Caco-2 (cell line): Measurements from ENCODE around the gene HSPG2. TPM values are rescaled to one million over a fixed set of nuclear protein-coding genes. Genes with fewer than 3 reads are reported as not detected.

Experiments
- BruUV-seq: library from RNA; stranded (reverse); fragments of 400-500 nt; replicated peaks from 2 replicates; lab custom pipeline; 2021; lab: Mats Ljungman, UMichigan
- CTCF ChIA-PET: fragments of 300-600 bp; sonication (Branson Sonifier 250); formaldehyde crosslinking; loops from one replicate; lab custom pipeline; 2022; ENCODE audit warnings: antibody characterized with exemption; lab: Charles Lee
- POLR2A ChIA-PET: fragments of 300-600 bp; sonication (Branson Sonifier 250); formaldehyde crosslinking; loops from one replicate; lab custom pipeline; 2022; ENCODE audit warnings: antibody characterized with exemption; lab: Charles Lee
- DNase-seq, 2 experiments: peaks; one replicate each; pipeline versions ENCODE4 v3.0.0 to v3.0.0-alpha.2; 2020 to 2022
- H3K27me3 ChIP-seq: replicated peaks from 2 replicates; pipeline ENCODE4 v1.6.0; 2011; ENCODE audit warnings: low read length; ENCODE audit not compliant: control insufficient read depth, insufficient read depth
- H3K36me3 ChIP-seq: 2 replicates; pipeline ENCODE4 v1.5.1; 2011; ENCODE audit warnings: low read length; ENCODE audit not compliant: control insufficient read depth, insufficient read depth
- H3K4me1 ChIP-seq: fragments of 250-450 bp; sonication (Bioruptor Pico); 2 replicates; pipeline ENCODE4 v1.5.1; 2020; ENCODE audit warnings: mild to moderate bottlenecking
- H3K4me3 ChIP-seq: 2 replicates; pipeline ENCODE4 v1.5.1; 2011; ENCODE audit warnings: low read depth, mild to moderate bottlenecking, control low read depth, low read length
- H3K9me3 ChIP-seq: fragments of 250-450 bp; sonication (Bioruptor Pico); 2 replicates; pipeline ENCODE4 v1.5.1; 2020; ENCODE audit warnings: mild to moderate bottlenecking, moderate library complexity
- H3K27ac Mint-ChIP-seq: one replicate; pipeline ENCODE4 v1.8.0; 2022; ENCODE audit warnings: mixed read lengths; ENCODE audit not compliant: unreplicated experiment
- H3K27me3 Mint-ChIP-seq: one replicate; pipeline ENCODE4 v1.8.0; 2022; ENCODE audit warnings: mixed read lengths; ENCODE audit not compliant: insufficient read depth, unreplicated experiment
- H3K36me3 Mint-ChIP-seq: one replicate; pipeline ENCODE4 v1.8.0; 2022; ENCODE audit warnings: mild to moderate bottlenecking, mixed read lengths; ENCODE audit not compliant: insufficient read depth, unreplicated experiment
- H3K4me1 Mint-ChIP-seq: one replicate; pipeline ENCODE4 v1.8.0; 2022; ENCODE audit warnings: low read depth, mixed read lengths; ENCODE audit not compliant: unreplicated experiment
- H3K4me3 Mint-ChIP-seq: one replicate; pipeline ENCODE4 v1.8.0; 2022; ENCODE audit warnings: mild to moderate bottlenecking, moderate library complexity, mixed read lengths; ENCODE audit not compliant: unreplicated experiment
- H3K9me3 Mint-ChIP-seq: one replicate; pipeline ENCODE4 v1.8.0; 2022; ENCODE audit warnings: mixed read lengths; ENCODE audit not compliant: unreplicated experiment
- intact Hi-C: fragments of 100-400 bp; cut with micrococcal nuclease; formaldehyde crosslinking; loops from one replicate; pipeline ENCODE4 v1.10.0; 2022; ENCODE audit not compliant: unreplicated experiment
- total RNA-seq: library from RNA; stranded (reverse); gene quantifications from 2 replicates; pipeline ENCODE4 v1.2.3, GENCODE V29; 2022
- TF ChIP-seq, protein P1 (sequence below), 2 experiments: fragments of 200-600 bp in 1 of 2; IDR thresholded peaks; 1 replicate in 1 of 2; 2 replicates in 1 of 2; pipeline versions ENCODE4 v1.5.1 to v1.8.0; 2011 to 2022; ENCODE audit warnings: antibody characterized with exemption in 1 of 2, control low read depth in 1 of 2, inconsistent platforms in 1 of 2, low read depth in 1 of 2, low read length in 1 of 2, mild to moderate bottlenecking in 1 of 2, moderate library complexity in 1 of 2; ENCODE audit not compliant: insufficient read depth in 1 of 2, severe bottlenecking in 1 of 2, unreplicated experiment in 1 of 2

The HSPG2 gene
- total RNA-seq, 1 experiment from 2014 or later, result 237 TPM

DNA sequence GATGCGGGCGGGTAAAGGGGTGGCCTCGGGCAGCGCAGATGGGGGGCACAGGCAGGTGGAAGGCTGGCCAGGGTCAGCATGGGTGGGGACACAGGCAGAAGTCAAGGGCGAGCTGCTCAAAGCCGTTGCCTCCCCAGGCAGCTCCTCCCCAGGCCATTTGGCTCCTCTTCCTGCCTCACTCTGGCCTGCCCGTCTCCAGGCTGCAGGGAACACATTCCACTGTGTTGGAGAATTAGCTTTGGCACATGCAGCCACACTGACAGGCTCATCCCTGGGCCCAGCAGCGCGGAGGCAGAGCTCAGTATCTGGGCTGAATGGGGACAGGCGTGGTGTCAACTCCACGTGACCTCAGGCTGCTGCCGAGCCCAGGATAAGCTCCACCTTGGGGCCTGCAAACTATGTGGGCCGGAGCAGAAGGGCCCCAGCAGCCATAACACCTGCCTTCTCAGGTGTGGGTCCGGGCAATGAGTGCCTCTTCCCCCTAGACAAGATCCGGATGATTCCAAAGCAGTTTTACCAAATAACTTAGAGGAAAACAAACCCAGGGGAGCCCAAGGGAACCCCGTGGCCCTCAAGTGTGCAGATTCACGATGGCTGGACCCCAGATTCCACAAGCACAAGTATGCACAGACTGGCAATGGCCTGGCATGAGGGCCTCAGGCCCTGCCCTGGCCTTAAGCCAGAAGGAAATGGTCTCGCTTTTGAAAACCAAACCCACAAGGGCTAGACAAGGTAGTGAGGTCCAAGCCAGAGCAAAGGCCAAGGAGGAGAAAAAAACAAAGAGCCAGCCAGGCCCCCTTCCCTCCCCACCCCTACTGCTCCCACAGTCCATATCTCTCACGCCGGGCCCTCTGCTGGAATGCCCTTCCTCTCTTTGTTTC, 40.2 kb downstream of the HSPG2 start:
- Mint-ChIP-seq H3K27ac (peak overlapping the region; percentile 28), H3K4me1 (peaks cover 27% of the 10 kb centered on the region), H3K36me3 (peaks cover 42% of the 10 kb centered on the region), H3K4me3 (no peak overlapping the region), H3K9me3 (no peaks in the 10 kb centered on the region), H3K27me3 (no peaks in the 10 kb centered on the region)
- BruUV-seq, result no TSS peak
- TF ChIP-seq, protein P1, sequence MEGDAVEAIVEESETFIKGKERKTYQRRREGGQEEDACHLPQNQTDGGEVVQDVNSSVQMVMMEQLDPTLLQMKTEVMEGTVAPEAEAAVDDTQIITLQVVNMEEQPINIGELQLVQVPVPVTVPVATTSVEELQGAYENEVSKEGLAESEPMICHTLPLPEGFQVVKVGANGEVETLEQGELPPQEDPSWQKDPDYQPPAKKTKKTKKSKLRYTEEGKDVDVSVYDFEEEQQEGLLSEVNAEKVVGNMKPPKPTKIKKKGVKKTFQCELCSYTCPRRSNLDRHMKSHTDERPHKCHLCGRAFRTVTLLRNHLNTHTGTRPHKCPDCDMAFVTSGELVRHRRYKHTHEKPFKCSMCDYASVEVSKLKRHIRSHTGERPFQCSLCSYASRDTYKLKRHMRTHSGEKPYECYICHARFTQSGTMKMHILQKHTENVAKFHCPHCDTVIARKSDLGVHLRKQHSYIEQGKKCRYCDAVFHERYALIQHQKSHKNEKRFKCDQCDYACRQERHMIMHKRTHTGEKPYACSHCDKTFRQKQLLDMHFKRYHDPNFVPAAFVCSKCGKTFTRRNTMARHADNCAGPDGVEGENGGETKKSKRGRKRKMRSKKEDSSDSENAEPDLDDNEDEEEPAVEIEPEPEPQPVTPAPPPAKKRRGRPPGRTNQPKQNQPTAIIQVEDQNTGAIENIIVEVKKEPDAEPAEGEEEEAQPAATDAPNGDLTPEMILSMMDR (IDR thresholded peaks at IDR 0.05; ENCODE audit: insufficient read depth in 1 of 2, low read depth in 1 of 2, low read length in 1 of 2, severe bottlenecking in 1 of 2, unreplicated experiment in 1 of 2), result no peak
- Histone ChIP-seq H3K27me3 (no peaks in the 10 kb centered on the region), H3K4me3 (no peak overlapping the region), H3K9me3 (no peaks in the 10 kb centered on the region), H3K4me1 (peaks cover 23% of the 10 kb centered on the region), H3K36me3 (peaks cover 4% of the 10 kb centered on the region)
- ChIA-PET POLR2A (interaction anchor here (0.8 kb wide), 1 partner anchor 127 kb away, joined by 4 read pairs; no protein-coding TSS in a partner anchor), CTCF (no interaction called here)
- intact Hi-C loops, result no loop called here
- no peak for DNase-seq

DNA sequence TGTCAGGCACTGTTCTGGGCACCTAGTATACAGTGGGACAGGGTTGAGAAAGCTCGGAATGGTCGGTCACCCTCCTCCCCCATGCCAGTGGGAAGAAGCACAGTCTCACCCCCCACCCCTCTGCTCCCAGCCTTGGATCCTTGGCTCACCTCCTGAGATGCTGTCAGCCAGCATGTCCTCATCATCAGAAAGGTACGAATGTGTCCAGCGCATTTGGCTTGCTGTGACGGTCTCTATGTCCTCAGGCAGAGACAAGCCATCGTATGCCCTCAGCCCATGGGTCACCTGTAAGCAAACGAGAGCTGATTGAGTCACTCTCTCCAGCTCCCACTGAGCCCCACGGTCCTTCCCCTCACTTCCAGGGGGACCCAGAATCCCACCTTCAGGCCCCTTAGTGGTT, 41.1 kb downstream of the HSPG2 start:
- Histone ChIP-seq H3K36me3 (peaks cover 3% of the 10 kb centered on the region; the same call in 1 of the 2 replicates), H3K9me3 (no peaks in the 10 kb centered on the region), H3K4me3 (no peak overlapping the region), H3K27me3 (no peaks in the 10 kb centered on the region), H3K4me1 (peaks cover 19% of the 10 kb centered on the region)
- no peaks in the 10 kb centered on the region for H3K27me3 Mint-ChIP-seq
- CTCF ChIA-PET, result no interaction called here
- DNase-seq, result no peak
- no TSS peak for BruUV-seq
- H3K36me3 Mint-ChIP-seq, result peaks cover 45% of the 10 kb centered on the region
- H3K4me1 Mint-ChIP-seq, result peaks cover 26% of the 10 kb centered on the region
- no peak overlapping the region for H3K4me3 Mint-ChIP-seq
- TF ChIP-seq, protein P1 (IDR thresholded peaks at IDR 0.05; ENCODE audit: insufficient read depth in 1 of 2, low read depth in 1 of 2, low read length in 1 of 2, severe bottlenecking in 1 of 2, unreplicated experiment in 1 of 2), result no peak
- intact Hi-C loops, result no loop called here
- peak overlapping the region; percentile 28 for H3K27ac Mint-ChIP-seq
- H3K9me3 Mint-ChIP-seq, result no peaks in the 10 kb centered on the region
- POLR2A ChIA-PET, result interaction anchor here (0.8 kb wide), 1 partner anchor 128 kb away, joined by 4 read pairs; no protein-coding TSS in a partner anchor

DNA sequence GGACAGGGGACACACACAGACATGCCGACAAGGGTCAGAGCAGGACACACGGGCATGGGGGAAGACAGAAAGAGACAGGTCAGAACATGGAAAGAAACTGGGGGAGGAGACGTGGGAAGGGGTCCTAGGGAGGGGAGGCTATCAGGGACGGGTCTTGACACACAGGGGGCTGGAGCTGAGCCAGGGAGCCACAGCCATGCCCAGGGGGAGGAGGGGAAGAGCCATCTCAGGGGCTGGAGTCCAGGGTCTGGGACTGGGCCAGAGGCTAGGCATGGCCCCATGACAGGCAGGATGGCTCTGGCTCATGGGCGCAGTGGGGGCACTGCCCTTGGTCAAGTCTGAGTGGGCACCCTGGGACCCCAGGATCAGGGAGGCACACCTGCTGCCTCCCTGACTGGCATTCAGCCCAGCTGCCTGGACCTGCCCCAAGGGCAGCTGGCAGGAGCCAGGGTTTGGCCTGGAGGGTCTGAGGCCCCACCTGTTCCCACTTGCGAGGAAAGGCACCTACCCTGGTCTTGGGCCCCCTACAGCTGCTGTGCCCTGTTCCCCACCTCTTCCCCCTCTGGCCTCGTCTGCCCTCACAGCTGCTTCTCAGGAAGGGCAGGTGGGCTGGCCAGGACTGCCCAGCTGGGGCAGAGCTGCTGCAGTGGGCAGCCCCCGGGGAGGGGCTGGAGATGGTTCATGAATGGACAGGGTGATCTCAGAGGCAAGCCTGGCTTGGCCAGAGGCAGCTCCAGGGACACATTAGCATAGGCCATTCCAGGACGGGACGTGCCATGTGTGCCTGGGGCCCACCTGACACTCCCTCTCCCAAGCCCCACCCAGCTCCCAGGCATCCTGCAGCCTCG, 42.9 kb downstream of the HSPG2 start:
- CTCF ChIA-PET, result no interaction called here
- peaks cover 1% of the 10 kb centered on the region; the same call in 1 of the 2 replicates for H3K36me3 ChIP-seq

More for the DNA sequence above, 42.9 kb downstream of the HSPG2 start:
- BruUV-seq, result no TSS peak
- POLR2A ChIA-PET, result no interaction called here
- Histone ChIP-seq H3K4me1 (peaks cover 12% of the 10 kb centered on the region), H3K27me3 (no peaks in the 10 kb centered on the region), H3K9me3 (no peaks in the 10 kb centered on the region), H3K4me3 (no peak overlapping the region)
- Mint-ChIP-seq H3K4me1 (peaks cover 16% of the 10 kb centered on the region), H3K36me3 (peaks cover 53% of the 10 kb centered on the region), H3K9me3 (no peaks in the 10 kb centered on the region), H3K27ac (peak overlapping the region; percentile 42), H3K4me3 (no peak overlapping the region), H3K27me3 (no peaks in the 10 kb centered on the region)
- no peak for DNase-seq
- intact Hi-C loops, result no loop called here
- TF ChIP-seq, protein P1 (IDR thresholded peaks at IDR 0.05; ENCODE audit: insufficient read depth in 1 of 2, low read depth in 1 of 2, low read length in 1 of 2, severe bottlenecking in 1 of 2, unreplicated experiment in 1 of 2), result no peak
